Measurements from ENCODE around the gene ATP5MC2.
A peak's percentile ranks its signal among the peaks of the same experiment; 100 is the strongest.
"Not testable (repeated sequence)": the region's sequence is repeated elsewhere in the genome, so short reads cannot be mapped to it uniquely, and the experiment has no call there.

ATP5MC2 gene

GRCh38 chr12:53684654-53685220, 8.9 kb upstream of the ATP5MC2 start:
- Histone ChIP-seq H3K27ac (no peak overlapping the region), H3K9me3 (ENCODE audit: low read depth, low read length) (no peaks in the 10 kb centered on the region), H3K9ac (ENCODE audit: insufficient read length) (no peak overlapping the region), H3K4me3 (no peak overlapping the region), H3K36me3 (ENCODE audit: insufficient read depth, low read length) (no peaks in the 10 kb centered on the region)
- TF ChIP-seq FOXP2 (optimal IDR thresholded peaks at IDR 0.05; ENCODE audit: control extremely low read depth, extremely low read length, insufficient read depth) (no peak), POLR2AphosphoS5 (IDR thresholded peaks at IDR 0.05; ENCODE audit: borderline replicate concordance, low read depth, low read length) (no peak), EZH2 (IDR thresholded peaks at IDR 0.05) (no peak)
- no peak for DNase-seq (ENCODE audit: low read depth, low spot score)

GRCh38 chr12:53683983-53684382, 8.1 kb upstream of the ATP5MC2 start:
- DNase-seq (ENCODE audit: low read depth, low spot score), result no peak

GRCh38 chr12:53683494-53683893, 7.6 kb upstream of the ATP5MC2 start:
- DNase-seq (ENCODE audit: low read depth, low spot score), result no peak
- TF ChIP-seq POLR2AphosphoS5 (IDR thresholded peaks at IDR 0.05; ENCODE audit: borderline replicate concordance, low read depth, low read length) (no peak), EZH2 (IDR thresholded peaks at IDR 0.05) (no peak), FOXP2 (optimal IDR thresholded peaks at IDR 0.05; ENCODE audit: control extremely low read depth, extremely low read length, insufficient read depth) (no peak)

More at GRCh38 chr12:53683983-53684382, 8.1 kb upstream of the ATP5MC2 start:
- H3K4me3 ChIP-seq, result no peak overlapping the region
- no peak overlapping the region for H3K9ac ChIP-seq (ENCODE audit: insufficient read length)
- H3K9me3 ChIP-seq (ENCODE audit: low read depth, low read length), result no peaks in the 10 kb centered on the region
- H3K36me3 ChIP-seq (ENCODE audit: insufficient read depth, low read length), result no peaks in the 10 kb centered on the region
- TF ChIP-seq FOXP2 (optimal IDR thresholded peaks at IDR 0.05; ENCODE audit: control extremely low read depth, extremely low read length, insufficient read depth) (no peak), EZH2 (IDR thresholded peaks at IDR 0.05) (no peak), POLR2AphosphoS5 (IDR thresholded peaks at IDR 0.05; ENCODE audit: borderline replicate concordance, low read depth, low read length) (no peak)
- H3K27ac ChIP-seq, result no peak overlapping the region

GRCh38 chr12:53680061-53680460, 4.2 kb upstream of the ATP5MC2 start:
- not testable (repeated sequence) for H3K9ac ChIP-seq (ENCODE audit: insufficient read length); H3K36me3 ChIP-seq (ENCODE audit: insufficient read depth, low read length); DNase-seq (ENCODE audit: low read depth, low spot score); H3K9me3 ChIP-seq (ENCODE audit: low read depth, low read length); H3K27ac ChIP-seq; H3K4me3 ChIP-seq

More at GRCh38 chr12:53683494-53683893, 7.6 kb upstream of the ATP5MC2 start:
- no peak overlapping the region for H3K9ac ChIP-seq (ENCODE audit: insufficient read length)
- H3K27ac ChIP-seq, result no peak overlapping the region
- no peak overlapping the region for H3K4me3 ChIP-seq
- H3K9me3 ChIP-seq (ENCODE audit: low read depth, low read length), result no peaks in the 10 kb centered on the region
- no peaks in the 10 kb centered on the region for H3K36me3 ChIP-seq (ENCODE audit: insufficient read depth, low read length)

- Histone ChIP-seq H3K9ac (ENCODE audit: insufficient read length) (no peak overlapping the region), H3K9me3 (ENCODE audit: low read depth, low read length) (no peaks in the 10 kb centered on the region)
- no peak for DNase-seq (ENCODE audit: low read depth, low spot score)
These were observed 1.9 kb upstream of the ATP5MC2 start for GRCh38 chr12:53677800-53678148.

GRCh38 chr12:53677016-53677799, 1.3 kb upstream of the ATP5MC2 start:
- H3K9me3 ChIP-seq (ENCODE audit: low read depth, low read length), result no peaks in the 10 kb centered on the region
- peaks cover 26% of the 10 kb centered on the region for H3K36me3 ChIP-seq (ENCODE audit: insufficient read depth, low read length)
- no peak for TF ChIP-seq EZH2 (IDR thresholded peaks at IDR 0.05)
- TF ChIP-seq POLR2AphosphoS5 (IDR thresholded peaks at IDR 0.05; ENCODE audit: borderline replicate concordance, low read depth, low read length), result no peak
- no peak overlapping the region for H3K9ac ChIP-seq (ENCODE audit: insufficient read length)
- H3K27ac ChIP-seq, result no peak overlapping the region
- H3K4me3 ChIP-seq, result no peak overlapping the region
- DNase-seq (ENCODE audit: low read depth, low spot score), result no peak

More at GRCh38 chr12:53677800-53678148, 1.9 kb upstream of the ATP5MC2 start:
- TF ChIP-seq EZH2 (IDR thresholded peaks at IDR 0.05) (no peak), POLR2AphosphoS5 (IDR thresholded peaks at IDR 0.05; ENCODE audit: borderline replicate concordance, low read depth, low read length) (no peak), FOXP2 (optimal IDR thresholded peaks at IDR 0.05; ENCODE audit: control extremely low read depth, extremely low read length, insufficient read depth) (no peak)
- no peak overlapping the region for H3K27ac ChIP-seq
- no peak overlapping the region for H3K4me3 ChIP-seq
- peaks cover 21% of the 10 kb centered on the region for H3K36me3 ChIP-seq (ENCODE audit: insufficient read depth, low read length)

GRCh38 chr12:53676656-53677015, 753 bp upstream of the ATP5MC2 start:
- 0 out of 2 replicates have a peak overlapping the region, but pooled peaks have one; percentile 29 for H3K27ac ChIP-seq
- DNase-seq (ENCODE audit: low read depth, low spot score), result no peak
- TF ChIP-seq POLR2AphosphoS5 (IDR thresholded peaks at IDR 0.05; ENCODE audit: borderline replicate concordance, low read depth, low read length) (no peak), FOXP2 (optimal IDR thresholded peaks at IDR 0.05; ENCODE audit: control extremely low read depth, extremely low read length, insufficient read depth) (no peak), EZH2 (IDR thresholded peaks at IDR 0.05) (no peak)
- H3K36me3 ChIP-seq (ENCODE audit: insufficient read depth, low read length), result peaks cover 32% of the 10 kb centered on the region
- H3K4me3 ChIP-seq, result peak overlapping the region; percentile 51; the same call in 1 of the 2 replicates
- H3K9ac ChIP-seq (ENCODE audit: insufficient read length), result peak overlapping the region; percentile 21
- no peaks in the 10 kb centered on the region for H3K9me3 ChIP-seq (ENCODE audit: low read depth, low read length)

GRCh38 chr12:53674977-53675700, 744 bp downstream of the ATP5MC2 start:
- peak overlapping the region; percentile 89 for H3K27ac ChIP-seq
- no peak for TF ChIP-seq FOXP2 (optimal IDR thresholded peaks at IDR 0.05; ENCODE audit: control extremely low read depth, extremely low read length, insufficient read depth)
- no peak for TF ChIP-seq EZH2 (IDR thresholded peaks at IDR 0.05)
- H3K36me3 ChIP-seq (ENCODE audit: insufficient read depth, low read length), result peaks cover 47% of the 10 kb centered on the region
- H3K9me3 ChIP-seq (ENCODE audit: low read depth, low read length), result no peaks in the 10 kb centered on the region
- H3K9ac ChIP-seq (ENCODE audit: insufficient read length), result peak overlapping the region; percentile 97
- peak overlapping the region; percentile 99 for H3K4me3 ChIP-seq
- DNase-seq (ENCODE audit: low read depth, low spot score), result no peak
